ENCODE measurements around the gene ERBB2. TPM values are rescaled to one million over a fixed set of nuclear protein-coding genes. Genes with fewer than 3 reads are reported as not detected.
A peak's percentile ranks its signal among the peaks of the same experiment; 100 is the strongest.

Gene ERBB2
- total RNA-seq, 2 donors from 2014 or later: 8.2 to 12.1 TPM

DNA sequence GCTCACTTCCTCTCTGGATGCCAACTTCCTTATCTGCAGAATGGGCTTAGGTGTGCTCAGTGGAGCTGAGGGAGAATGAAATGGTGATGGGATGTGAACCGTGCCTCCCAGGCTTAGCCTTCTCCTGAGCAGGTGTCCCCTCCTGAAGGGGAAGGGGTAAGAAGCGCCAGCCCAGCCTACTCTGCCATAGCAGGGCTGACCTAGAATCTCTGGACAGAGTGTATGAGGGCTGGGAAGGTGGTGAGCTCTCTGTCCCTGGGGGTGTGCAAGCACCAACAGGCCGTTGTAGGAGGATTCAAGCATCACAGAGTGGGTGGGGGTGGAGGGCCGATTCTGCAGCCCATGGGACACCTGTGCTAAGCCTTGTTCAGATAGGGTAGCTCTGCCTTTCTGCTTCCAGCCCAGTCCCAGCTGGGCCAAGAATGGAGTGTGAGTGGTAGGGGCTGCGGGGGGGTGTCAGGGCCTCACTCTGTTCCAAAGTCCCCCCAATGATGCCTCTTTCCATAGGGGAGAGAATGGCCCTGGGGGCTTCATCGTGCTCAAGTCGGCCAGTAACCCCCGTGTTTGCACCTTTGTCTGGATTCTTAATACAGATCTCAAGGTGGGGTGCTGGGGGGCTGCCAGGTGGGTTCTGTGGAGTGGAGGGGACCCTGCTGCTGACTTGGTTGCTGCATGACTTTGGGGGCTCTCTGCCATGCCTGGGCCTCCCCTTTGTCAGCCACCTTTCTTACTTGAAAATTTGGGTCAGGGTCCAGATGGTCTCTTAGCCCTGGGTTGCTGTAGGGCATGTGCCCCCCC lies 37.9 kb upstream of the ERBB2 start:
- Mint-ChIP-seq H3K36me3 (ENCODE audit: insufficient read depth in 2 of 2) (peaks cover 0 to under 1% of the 10 kb centered on the region in 2 donors), H3K9me3 (no peaks in the 10 kb centered on the region), H3K4me1 (ENCODE audit: low read depth) (peaks cover 4% of the 10 kb centered on the region), H3K4me3 (no peak overlapping the region), H3K27me3 (ENCODE audit: low read depth) (peaks cover 4% of the 10 kb centered on the region), H3K27ac (no peak overlapping the region)
- ATAC-seq (replicated peaks in 1 of 2) (no peak), DNase-seq (no peak)

DNA sequence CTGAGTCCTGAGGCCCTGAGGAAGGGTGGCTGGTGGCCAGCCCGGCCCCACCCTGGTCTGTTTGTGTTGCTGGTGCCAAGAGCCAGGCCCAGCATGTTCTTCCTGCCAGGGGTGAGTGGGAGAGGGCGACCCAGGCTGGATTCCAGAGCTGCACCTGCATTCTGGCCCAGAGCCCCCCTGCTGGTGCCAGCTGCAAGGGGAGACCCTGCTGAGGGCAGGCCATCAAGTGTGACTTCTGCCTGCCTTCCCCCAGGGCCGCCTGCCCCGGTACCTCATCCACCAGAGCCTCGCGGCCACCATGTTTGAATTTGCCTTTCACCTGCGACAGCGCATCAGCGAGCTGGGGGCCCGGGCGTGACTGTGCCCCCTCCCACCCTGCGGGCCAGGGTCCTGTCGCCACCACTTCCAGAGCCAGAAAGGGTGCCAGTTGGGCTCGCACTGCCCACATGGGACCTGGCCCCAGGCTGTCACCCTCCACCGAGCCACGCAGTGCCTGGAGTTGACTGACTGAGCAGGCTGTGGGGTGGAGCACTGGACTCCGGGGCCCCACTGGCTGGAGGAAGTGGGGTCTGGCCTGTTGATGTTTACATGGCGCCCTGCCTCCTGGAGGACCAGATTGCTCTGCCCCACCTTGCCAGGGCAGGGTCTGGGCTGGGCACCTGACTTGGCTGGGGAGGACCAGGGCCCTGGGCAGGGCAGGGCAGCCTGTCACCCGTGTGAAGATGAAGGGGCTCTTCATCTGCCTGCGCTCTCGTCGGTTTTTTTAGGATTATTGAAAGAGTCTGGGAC lies 37.1 kb upstream of the ERBB2 start:
- Mint-ChIP-seq H3K27me3 (ENCODE audit: low read depth) (peaks cover 5% of the 10 kb centered on the region), H3K36me3 (ENCODE audit: insufficient read depth in 2 of 2) (no peaks in the 10 kb centered on the region), H3K27ac (no peak overlapping the region), H3K4me3 (no peak overlapping the region), H3K4me1 (ENCODE audit: low read depth) (peaks cover 4% of the 10 kb centered on the region), H3K9me3 (no peaks in the 10 kb centered on the region)
- no peak for DNase-seq
- no peak for ATAC-seq (replicated peaks in 1 of 2)

- Mint-ChIP-seq H3K36me3 (ENCODE audit: insufficient read depth in 2 of 2) (no peaks in the 10 kb centered on the region), H3K9me3 (no peaks in the 10 kb centered on the region), H3K4me3 (no peak overlapping the region), H3K27ac (no peak overlapping the region), H3K4me1 (ENCODE audit: low read depth) (peaks cover 5% of the 10 kb centered on the region), H3K27me3 (ENCODE audit: low read depth) (peaks cover 7% of the 10 kb centered on the region)
- no peak for DNase-seq
- no peak for ATAC-seq (replicated peaks in 1 of 2)
Measured at GRCh38 chr17:39663340-39663687, 36.5 kb upstream of the ERBB2 start.

DNA sequence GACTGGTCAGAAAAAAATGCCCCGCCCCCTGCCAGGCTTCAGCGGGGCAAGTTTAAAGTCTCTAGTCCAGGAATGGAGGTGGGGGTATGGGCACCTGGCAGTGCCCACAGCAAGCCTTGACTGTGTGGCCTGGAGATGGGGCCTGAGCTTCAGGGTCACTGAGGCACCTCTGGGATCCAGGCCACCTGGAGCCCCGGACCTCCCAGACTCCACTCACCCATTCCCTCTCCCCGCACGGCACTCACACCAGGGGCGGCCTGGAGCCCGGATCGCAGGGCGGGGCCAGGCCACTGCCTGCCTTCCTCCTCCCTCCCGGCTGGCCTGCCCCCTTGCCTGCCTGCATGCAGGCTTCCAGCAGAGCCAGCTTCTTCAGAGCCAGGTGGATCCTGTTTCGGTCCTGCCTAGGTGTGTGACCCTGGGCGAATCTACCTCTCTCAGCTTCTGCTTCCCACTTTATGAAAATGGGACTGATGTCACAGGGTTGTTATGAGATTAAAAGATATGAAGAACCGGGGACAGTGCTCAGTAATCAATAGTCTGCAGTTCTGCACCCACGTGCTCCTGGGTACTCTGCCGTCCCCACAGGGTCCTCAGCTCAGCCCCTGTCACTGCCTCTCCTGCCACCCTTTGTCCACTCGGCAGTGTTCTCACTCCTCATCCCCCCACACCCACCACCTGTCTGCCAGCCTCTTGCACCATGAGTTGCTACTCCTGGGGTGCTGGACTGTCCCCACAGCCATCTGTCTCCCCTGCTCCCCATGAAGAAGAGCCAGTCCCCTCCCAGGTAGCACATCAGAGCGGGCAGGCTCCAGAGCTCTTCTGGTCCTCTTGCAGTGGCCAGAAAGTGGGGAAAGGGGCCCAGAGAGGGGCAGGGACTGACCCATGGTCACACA lies 35.9 kb upstream of the ERBB2 start:
- Mint-ChIP-seq H3K4me3 (no peak overlapping the region), H3K4me1 (ENCODE audit: low read depth) (peaks cover 10% of the 10 kb centered on the region), H3K9me3 (no peaks in the 10 kb centered on the region), H3K27me3 (ENCODE audit: low read depth) (peaks cover 13% of the 10 kb centered on the region), H3K27ac (no peak overlapping the region), H3K36me3 (ENCODE audit: insufficient read depth in 2 of 2) (no peaks in the 10 kb centered on the region)
- DNase-seq (no peak), ATAC-seq (replicated peaks in 1 of 2) (no peak)

- Mint-ChIP-seq H3K4me3 (no peak within 1 kb of the TSS), H3K4me1 (ENCODE audit: low read depth) (peaks cover 7% of the 10 kb centered on the region), H3K27ac (no peak within 1 kb of the TSS), H3K27me3 (ENCODE audit: low read depth) (peaks cover 19% of the 10 kb centered on the region), H3K36me3 (ENCODE audit: insufficient read depth in 2 of 2) (no peaks in the 10 kb centered on the region), H3K9me3 (no peaks in the 10 kb centered on the region)
- ATAC-seq (replicated peaks in 1 of 2): no peak
- no peak for DNase-seq
Measured at GRCh38 chr17:39664581-39665561, 35.0 kb upstream of the ERBB2 start, which contains the start of gene TCAP. TCAP (plus strand) TSS chr17:39665349; CDS start chr17:39665360, 11 bp downstream.

DNA sequence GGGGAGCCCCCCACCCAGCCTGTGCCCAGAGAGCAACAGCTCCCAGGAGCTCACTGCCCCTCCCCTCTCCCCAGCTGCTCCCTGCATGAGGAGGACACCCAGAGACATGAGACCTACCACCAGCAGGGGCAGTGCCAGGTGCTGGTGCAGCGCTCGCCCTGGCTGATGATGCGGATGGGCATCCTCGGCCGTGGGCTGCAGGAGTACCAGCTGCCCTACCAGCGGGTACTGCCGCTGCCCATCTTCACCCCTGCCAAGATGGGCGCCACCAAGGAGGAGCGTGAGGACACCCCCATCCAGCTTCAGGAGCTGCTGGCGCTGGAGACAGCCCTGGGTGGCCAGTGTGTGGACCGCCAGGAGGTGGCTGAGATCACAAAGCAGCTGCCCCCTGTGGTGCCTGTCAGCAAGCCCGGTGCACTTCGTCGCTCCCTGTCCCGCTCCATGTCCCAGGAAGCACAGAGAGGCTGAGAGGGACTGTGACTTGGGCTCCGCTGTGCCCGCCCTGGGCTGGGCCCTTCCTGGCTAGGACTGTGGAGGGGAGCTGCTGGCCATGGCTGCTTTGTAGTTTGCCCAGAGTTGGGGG lies 34.1 kb upstream of the ERBB2 start:
- H3K9me3 Mint-ChIP-seq: no peaks in the 10 kb centered on the region
- no peaks in the 10 kb centered on the region for H3K36me3 Mint-ChIP-seq (ENCODE audit: insufficient read depth in 2 of 2)
- H3K27ac Mint-ChIP-seq: no peak overlapping the region
- no peak overlapping the region for H3K4me3 Mint-ChIP-seq
- ATAC-seq (replicated peaks in 1 of 2) (no peak), DNase-seq (no peak)
- peaks cover 5% of the 10 kb centered on the region for H3K4me1 Mint-ChIP-seq (ENCODE audit: low read depth)
- H3K27me3 Mint-ChIP-seq (ENCODE audit: low read depth): peaks cover 19% of the 10 kb centered on the region

DNA sequence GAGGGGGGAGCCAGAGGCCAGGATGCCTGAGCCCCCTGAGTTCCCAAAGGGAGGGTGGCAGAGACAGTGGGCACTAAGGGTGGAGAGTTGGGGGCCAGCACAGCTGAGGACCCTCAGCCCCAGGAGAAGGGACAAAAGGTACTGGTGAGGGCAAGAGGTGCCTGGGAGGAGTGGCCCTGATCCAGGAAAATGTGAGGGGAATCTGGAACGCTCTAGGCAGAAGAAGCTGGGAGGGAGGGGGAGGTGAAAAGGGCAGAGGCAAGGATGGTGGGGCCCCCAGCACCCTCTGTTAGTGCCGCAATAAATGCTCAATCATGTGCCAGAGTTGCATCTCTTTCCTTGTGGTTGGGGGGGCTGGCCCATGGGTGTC lies 33.6 kb upstream of the ERBB2 start:
- no peak overlapping the region for H3K27ac Mint-ChIP-seq
- peaks cover 5% of the 10 kb centered on the region for H3K4me1 Mint-ChIP-seq (ENCODE audit: low read depth)
- no peak for DNase-seq
- no peaks in the 10 kb centered on the region for H3K9me3 Mint-ChIP-seq
- peaks cover 19% of the 10 kb centered on the region for H3K27me3 Mint-ChIP-seq (ENCODE audit: low read depth)
- no peak for ATAC-seq (replicated peaks in 1 of 2)
- no peaks in the 10 kb centered on the region for H3K36me3 Mint-ChIP-seq (ENCODE audit: insufficient read depth in 2 of 2)
- no peak overlapping the region for H3K4me3 Mint-ChIP-seq

- ATAC-seq (replicated peaks in 1 of 2): no peak
- H3K27me3 Mint-ChIP-seq (ENCODE audit: low read depth): peaks cover 19% of the 10 kb centered on the region
- H3K36me3 Mint-ChIP-seq (ENCODE audit: insufficient read depth in 2 of 2): no peaks in the 10 kb centered on the region
- DNase-seq: no peak
- no peak overlapping the region for H3K27ac Mint-ChIP-seq
- H3K9me3 Mint-ChIP-seq: no peaks in the 10 kb centered on the region
- H3K4me1 Mint-ChIP-seq (ENCODE audit: low read depth): peaks cover 5% of the 10 kb centered on the region
- peak overlapping the region; percentile 51 to 57 for H3K4me3 Mint-ChIP-seq
Measured at GRCh38 chr17:39666601-39667261, 33.1 kb upstream of the ERBB2 start.

- Mint-ChIP-seq H3K27ac (no peak overlapping the region), H3K27me3 (ENCODE audit: low read depth) (peaks cover 19% of the 10 kb centered on the region), H3K36me3 (ENCODE audit: insufficient read depth in 2 of 2) (no peaks in the 10 kb centered on the region), H3K4me3 (peak overlapping the region; percentile 64 to 77), H3K4me1 (ENCODE audit: low read depth) (peaks cover 5% of the 10 kb centered on the region), H3K9me3 (no peaks in the 10 kb centered on the region)
- ATAC-seq (replicated peaks in 1 of 2) (no peak), DNase-seq (peak in 1 of 2 donors; percentile 30)
Measured at GRCh38 chr17:39667262-39667944, 32.5 kb upstream of the ERBB2 start.

GRCh38 chr17:39667945-39668924 lies 31.6 kb upstream of the ERBB2 start, which contains the start of gene PNMT:
PNMT (plus strand) TSS chr17:39668453; CDS start chr17:39668476, 23 bp downstream.
- ATAC-seq (replicated peaks in 1 of 2) (peak; percentile 79 to 82), DNase-seq (peak; percentile 83 to 85)
- Mint-ChIP-seq H3K27ac (peak within 1 kb of the TSS; percentile 62), H3K9me3 (no peaks in the 10 kb centered on the region), H3K36me3 (ENCODE audit: insufficient read depth in 2 of 2) (no peaks in the 10 kb centered on the region), H3K4me3 (peak within 1 kb of the TSS; percentile 64 to 77), H3K4me1 (ENCODE audit: low read depth) (peaks cover 5% of the 10 kb centered on the region), H3K27me3 (ENCODE audit: low read depth) (peaks cover 19% of the 10 kb centered on the region)

All from activated T-cell treated with anti-CD3 and anti-CD28 coated beads, Interleukin-2, amount 50 U/mL, for 72 hours (primary cell).